Endodermal cell (in vitro differentiated cells): ENCODE measurements around the gene GRM8. TPM values are rescaled to one million over a fixed set of nuclear protein-coding genes. Genes with fewer than 3 reads are reported as not detected.

Source experiments
- DNase-seq: peaks from one replicate; pipeline ENCODE4 v3.0.0-alpha.2; 2017
- H3K27ac ChIP-seq: 2 replicates; pipeline ENCODE4 v1.5.1; 2013; ENCODE audit warnings: mild to moderate bottlenecking, low read depth, low read length, moderate library complexity
- H3K27me3 ChIP-seq: 2 replicates; pipeline ENCODE4 v1.6.1; 2013; ENCODE audit warnings: mild to moderate bottlenecking, low read length, moderate library complexity; ENCODE audit not compliant: insufficient read depth, control insufficient read depth, poor library complexity, severe bottlenecking
- H3K36me3 ChIP-seq: 2 replicates; pipeline ENCODE4 v1.7.0; 2013; ENCODE audit warnings: mild to moderate bottlenecking, low read length, moderate library complexity; ENCODE audit not compliant: control insufficient read depth, insufficient read depth
- H3K4me1 ChIP-seq: one replicate; pipeline ENCODE4 v1.7.0; 2013; ENCODE audit warnings: low read length; ENCODE audit not compliant: control insufficient read depth, insufficient read depth
- H3K4me3 ChIP-seq: 2 replicates; pipeline ENCODE4 v1.5.1; 2013; ENCODE audit warnings: mild to moderate bottlenecking, low read length, moderate library complexity
- H3K9ac ChIP-seq: 2 replicates; pipeline ENCODE4 v1.6.1; 2013; ENCODE audit warnings: mild to moderate bottlenecking, low read length, moderate library complexity; ENCODE audit not compliant: poor library complexity, severe bottlenecking; ENCODE audit errors: extremely low read depth
- H3K9me3 ChIP-seq: 2 replicates; pipeline ENCODE4 v1.6.1; 2013; ENCODE audit warnings: mild to moderate bottlenecking, low read length, moderate library complexity; ENCODE audit not compliant: control insufficient read depth
- H3K27ac Mint-ChIP-seq: 2 replicates; pipeline ENCODE4 v1.8.0; 2020; ENCODE audit warnings: mixed read lengths
- H3K27me3 Mint-ChIP-seq: 2 replicates; pipeline ENCODE4 v1.8.0; 2021; ENCODE audit warnings: mild to moderate bottlenecking, mixed read lengths; ENCODE audit not compliant: insufficient read depth
- H3K36me3 Mint-ChIP-seq: 2 replicates; pipeline ENCODE4 v1.8.0; 2020; ENCODE audit warnings: low read depth, mixed read lengths
- H3K4me1 Mint-ChIP-seq: 2 replicates; pipeline ENCODE4 v1.8.0; 2020; ENCODE audit warnings: mixed read lengths
- H3K4me3 Mint-ChIP-seq: 2 replicates; pipeline ENCODE4 v1.8.0; 2020; ENCODE audit warnings: mild to moderate bottlenecking, moderate library complexity, mixed read lengths
- H3K9me3 Mint-ChIP-seq: 2 replicates; pipeline ENCODE4 v1.8.0; 2020; ENCODE audit warnings: mild to moderate bottlenecking, mixed read lengths
- WGBS, 2 experiments: methylation state at CpG; one replicate each; pipeline versions ENCODE4 v1.1.5 to v1.1.7; 2013; ENCODE audit warnings: missing lambda C conversion rate in 2 of 2, mixed read lengths in 1 of 2; ENCODE audit not compliant: insufficient coverage in 1 of 2, insufficient read length in 1 of 2; 5-methylcytosine and 5-hydroxymethylcytosine counted together
- total RNA-seq, 2 donors: library from RNA; stranded (reverse); fragmentation: NEBNext Ultra II Directional in 1 of 2; extraction: Animal tissue kit (Norgen Biotek cat#: 25700) in 1 of 2; gene quantifications; 2 replicates in 1 of 2; 3 replicates in 1 of 2; pipeline ENCODE4 v1.2.1, GENCODE V29; 2021
- TF ChIP-seq, protein P1 (sequence below): fragments of 200-600 bp; sonication (generic); conservative IDR thresholded peaks from 2 replicates; pipeline ENCODE4 v1.5.0; 2021; ENCODE audit warnings: antibody characterized with exemption, mild to moderate bottlenecking

The GRM8 gene
- total RNA-seq, 2 donors from 2014 or later = 0.93 to 2.0 TPM

GRCh38 chr7:126940723-126941307, 311.9 kb downstream of the GRM8 start:
- Mint-ChIP-seq H3K36me3 (no peaks in the 10 kb centered on the region), H3K27ac (no peak overlapping the region), H3K4me3 (no peak overlapping the region), H3K4me1 (peaks cover 3% of the 10 kb centered on the region), H3K9me3 (no peaks in the 10 kb centered on the region), H3K27me3 (no peaks in the 10 kb centered on the region)
- DNase-seq = no peak
- Histone ChIP-seq H3K9ac (no peak overlapping the region), H3K27ac (no peak overlapping the region), H3K9me3 (no peaks in the 10 kb centered on the region), H3K4me3 (no peak overlapping the region), H3K4me1 (peaks cover 4% of the 10 kb centered on the region), H3K36me3 (no peaks in the 10 kb centered on the region), H3K27me3 (no peaks in the 10 kb centered on the region)
- 87 to 100% methylated on average over 2 to 4 of the region's 4 CpGs for WGBS, 2 experiments
- TF ChIP-seq, protein P1, sequence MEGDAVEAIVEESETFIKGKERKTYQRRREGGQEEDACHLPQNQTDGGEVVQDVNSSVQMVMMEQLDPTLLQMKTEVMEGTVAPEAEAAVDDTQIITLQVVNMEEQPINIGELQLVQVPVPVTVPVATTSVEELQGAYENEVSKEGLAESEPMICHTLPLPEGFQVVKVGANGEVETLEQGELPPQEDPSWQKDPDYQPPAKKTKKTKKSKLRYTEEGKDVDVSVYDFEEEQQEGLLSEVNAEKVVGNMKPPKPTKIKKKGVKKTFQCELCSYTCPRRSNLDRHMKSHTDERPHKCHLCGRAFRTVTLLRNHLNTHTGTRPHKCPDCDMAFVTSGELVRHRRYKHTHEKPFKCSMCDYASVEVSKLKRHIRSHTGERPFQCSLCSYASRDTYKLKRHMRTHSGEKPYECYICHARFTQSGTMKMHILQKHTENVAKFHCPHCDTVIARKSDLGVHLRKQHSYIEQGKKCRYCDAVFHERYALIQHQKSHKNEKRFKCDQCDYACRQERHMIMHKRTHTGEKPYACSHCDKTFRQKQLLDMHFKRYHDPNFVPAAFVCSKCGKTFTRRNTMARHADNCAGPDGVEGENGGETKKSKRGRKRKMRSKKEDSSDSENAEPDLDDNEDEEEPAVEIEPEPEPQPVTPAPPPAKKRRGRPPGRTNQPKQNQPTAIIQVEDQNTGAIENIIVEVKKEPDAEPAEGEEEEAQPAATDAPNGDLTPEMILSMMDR = no peak

GRCh38 chr7:126937171-126937570, 315.6 kb downstream of the GRM8 start:
- no peaks in the 10 kb centered on the region for H3K36me3 Mint-ChIP-seq
- H3K27me3 ChIP-seq = no peaks in the 10 kb centered on the region
- no peak for DNase-seq
- H3K9me3 ChIP-seq = no peaks in the 10 kb centered on the region
- no peaks in the 10 kb centered on the region for H3K36me3 ChIP-seq
- no peak overlapping the region for H3K27ac Mint-ChIP-seq
- no peak overlapping the region for H3K4me3 Mint-ChIP-seq
- H3K9ac ChIP-seq = no peak overlapping the region
- H3K4me3 ChIP-seq = no peak overlapping the region
- H3K27ac ChIP-seq = no peak overlapping the region
- no peaks in the 10 kb centered on the region for H3K9me3 Mint-ChIP-seq
- TF ChIP-seq, protein P1 = no peak
- WGBS, 2 experiments = 94% methylated on average over 2 of the region's 2 CpGs; no CpG with 5 or more reads in 1 of the 2 experiments
- peaks cover 3% of the 10 kb centered on the region for H3K4me1 Mint-ChIP-seq
- H3K27me3 Mint-ChIP-seq = peaks cover 8% of the 10 kb centered on the region
- peaks cover 4% of the 10 kb centered on the region for H3K4me1 ChIP-seq

- Histone ChIP-seq H3K4me3 (no peak overlapping the region), H3K4me1 (no peaks in the 10 kb centered on the region), H3K27me3 (no peaks in the 10 kb centered on the region), H3K36me3 (no peaks in the 10 kb centered on the region), H3K27ac (no peak overlapping the region), H3K9ac (no peak overlapping the region), H3K9me3 (no peaks in the 10 kb centered on the region)
- peaks cover under 1% of the 10 kb centered on the region for H3K4me1 Mint-ChIP-seq
- TF ChIP-seq, protein P1 = no peak
- no peaks in the 10 kb centered on the region for H3K36me3 Mint-ChIP-seq
- no peaks in the 10 kb centered on the region for H3K9me3 Mint-ChIP-seq
- no peak for DNase-seq
- H3K27ac Mint-ChIP-seq = no peak overlapping the region
- peaks cover 10% of the 10 kb centered on the region for H3K27me3 Mint-ChIP-seq
- no peak overlapping the region for H3K4me3 Mint-ChIP-seq
These were observed 321.2 kb downstream of the GRM8 start for GRCh38 chr7:126931581-126931980.
